Measurements from ENCODE around the gene IL6ST. TPM values are rescaled to one million over a fixed set of nuclear protein-coding genes. Genes with fewer than 3 reads are reported as not detected.
"Not testable (repeated sequence)": the region's sequence is repeated elsewhere in the genome, so short reads cannot be mapped to it uniquely, and the experiment has no call there.

Gene IL6ST
- total RNA-seq = 100 to 1,000 TPM; 573 to 722 (median 615) TPM

GRCh38 chr5:55994495-55994997 is at the start of gene IL6ST:
TSS of gene IL6ST (minus strand) at chr5:55994963. CDS start at chr5:55976278, 18,685 bp downstream.
- intact Hi-C loops (cut with DNase I; ENCODE audit: low total_unique reads) = no loop called here
- H3K27me3 ChIP-seq = no peaks in the 10 kb centered on the region
- TF ChIP-seq POLR2A (IDR thresholded peaks at IDR 0.05) (no peak), POLR2AphosphoS5 (IDR thresholded peaks at IDR 0.05) (no peak)
- TF ChIP-seq, protein P1, sequence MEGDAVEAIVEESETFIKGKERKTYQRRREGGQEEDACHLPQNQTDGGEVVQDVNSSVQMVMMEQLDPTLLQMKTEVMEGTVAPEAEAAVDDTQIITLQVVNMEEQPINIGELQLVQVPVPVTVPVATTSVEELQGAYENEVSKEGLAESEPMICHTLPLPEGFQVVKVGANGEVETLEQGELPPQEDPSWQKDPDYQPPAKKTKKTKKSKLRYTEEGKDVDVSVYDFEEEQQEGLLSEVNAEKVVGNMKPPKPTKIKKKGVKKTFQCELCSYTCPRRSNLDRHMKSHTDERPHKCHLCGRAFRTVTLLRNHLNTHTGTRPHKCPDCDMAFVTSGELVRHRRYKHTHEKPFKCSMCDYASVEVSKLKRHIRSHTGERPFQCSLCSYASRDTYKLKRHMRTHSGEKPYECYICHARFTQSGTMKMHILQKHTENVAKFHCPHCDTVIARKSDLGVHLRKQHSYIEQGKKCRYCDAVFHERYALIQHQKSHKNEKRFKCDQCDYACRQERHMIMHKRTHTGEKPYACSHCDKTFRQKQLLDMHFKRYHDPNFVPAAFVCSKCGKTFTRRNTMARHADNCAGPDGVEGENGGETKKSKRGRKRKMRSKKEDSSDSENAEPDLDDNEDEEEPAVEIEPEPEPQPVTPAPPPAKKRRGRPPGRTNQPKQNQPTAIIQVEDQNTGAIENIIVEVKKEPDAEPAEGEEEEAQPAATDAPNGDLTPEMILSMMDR (IDR thresholded peaks at IDR 0.05) = no peak
- no peaks in the 10 kb centered on the region for H3K9me3 ChIP-seq
- DNase-seq (ENCODE audit: low spot score in 2 of 2) = peak in 1 of 2 donors; percentile 68
- peaks cover 0 to 7% of the 10 kb centered on the region in 2 donors for H3K4me1 ChIP-seq
- H3K36me3 ChIP-seq = no peaks in the 10 kb centered on the region
- peak within 1 kb of the TSS; percentile 99 for H3K27ac ChIP-seq
- peak within 1 kb of the TSS; percentile 90 to 92 (median 90) for H3K4me3 ChIP-seq

DNA sequence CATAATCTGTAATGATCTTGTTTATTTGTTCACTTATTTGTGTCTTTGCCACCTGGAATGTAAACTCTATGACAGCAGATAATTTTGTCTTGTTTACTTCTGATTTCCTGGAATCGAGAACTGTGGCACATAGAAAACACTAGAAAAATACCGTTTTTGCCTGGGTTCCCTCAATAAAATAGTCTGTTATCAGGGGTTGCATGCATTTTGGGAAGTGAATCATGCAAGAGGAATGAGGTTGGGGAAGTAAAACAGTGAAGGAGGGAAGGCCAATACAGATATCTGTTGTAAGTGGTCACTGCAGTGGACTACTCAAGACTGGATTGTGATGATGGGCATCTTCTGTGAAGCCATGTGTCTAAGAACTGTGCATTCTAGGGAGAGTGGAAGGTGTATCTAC is 45.2 kb upstream of the IL6ST start:
- no peak for TF ChIP-seq POLR2A (IDR thresholded peaks at IDR 0.05)
- H3K4me3 ChIP-seq = no peak overlapping the region

GRCh38 chr5:56038206-56038605 is 43.4 kb upstream of the IL6ST start:
- H3K27me3 ChIP-seq; H3K36me3 ChIP-seq; DNase-seq (ENCODE audit: low spot score in 2 of 2); H3K27ac ChIP-seq; H3K4me1 ChIP-seq; H3K9me3 ChIP-seq; intact Hi-C loops (cut with DNase I; ENCODE audit: low total_unique reads); H3K4me3 ChIP-seq: not testable (repeated sequence)

More for the DNA sequence above, 45.2 kb upstream of the IL6ST start:
- H3K9me3 ChIP-seq = no peaks in the 10 kb centered on the region
- H3K4me1 ChIP-seq = no peaks in the 10 kb centered on the region
- no peak overlapping the region for H3K27ac ChIP-seq
- H3K27me3 ChIP-seq = no peaks in the 10 kb centered on the region
- H3K36me3 ChIP-seq = no peaks in the 10 kb centered on the region
- no peak for DNase-seq (ENCODE audit: low spot score in 2 of 2)
- intact Hi-C loops (cut with DNase I; ENCODE audit: low total_unique reads) = no loop called here

DNA sequence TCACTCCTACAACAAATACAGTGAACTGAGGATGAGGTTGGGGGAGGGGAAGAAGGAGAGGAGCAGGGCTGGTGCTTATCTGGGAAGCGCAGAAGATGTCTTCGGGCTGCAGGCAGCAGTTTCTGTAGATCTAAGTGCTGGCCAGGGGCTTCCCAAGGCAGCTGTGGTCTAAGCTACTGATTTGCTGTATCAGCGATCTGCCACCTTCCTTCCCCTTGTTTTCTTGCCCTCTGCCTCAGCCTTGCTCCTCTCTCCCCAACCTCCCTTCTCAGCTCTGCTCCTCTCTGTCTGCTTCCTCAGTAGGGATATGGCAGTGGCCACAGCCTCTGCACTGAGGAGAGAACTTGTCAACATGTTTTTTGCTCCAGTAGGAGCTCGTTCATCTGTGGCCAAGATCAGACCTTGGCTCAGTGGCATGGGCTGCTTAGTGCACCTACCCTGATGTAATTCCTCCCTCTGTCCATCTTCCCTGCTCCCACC is 42.8 kb upstream of the IL6ST start:
- Histone ChIP-seq H3K27ac (no peak overlapping the region), H3K9me3 (no peaks in the 10 kb centered on the region), H3K36me3 (no peaks in the 10 kb centered on the region), H3K27me3 (no peaks in the 10 kb centered on the region), H3K4me3 (no peak overlapping the region), H3K4me1 (no peaks in the 10 kb centered on the region)
- intact Hi-C loops (cut with DNase I; ENCODE audit: low total_unique reads) = no loop called here
- TF ChIP-seq POLR2A (IDR thresholded peaks at IDR 0.05) (no peak), POLR2AphosphoS5 (IDR thresholded peaks at IDR 0.05) (no peak)
- TF ChIP-seq, protein P1 (IDR thresholded peaks at IDR 0.05) = no peak
- no peak for DNase-seq (ENCODE audit: low spot score in 2 of 2)

GRCh38 chr5:56035394-56035793 is 40.6 kb upstream of the IL6ST start:
- H3K36me3 ChIP-seq; H3K27ac ChIP-seq; H3K4me1 ChIP-seq; intact Hi-C loops (cut with DNase I; ENCODE audit: low total_unique reads); H3K4me3 ChIP-seq; DNase-seq (ENCODE audit: low spot score in 2 of 2); H3K9me3 ChIP-seq; H3K27me3 ChIP-seq: not testable (repeated sequence)

DNA sequence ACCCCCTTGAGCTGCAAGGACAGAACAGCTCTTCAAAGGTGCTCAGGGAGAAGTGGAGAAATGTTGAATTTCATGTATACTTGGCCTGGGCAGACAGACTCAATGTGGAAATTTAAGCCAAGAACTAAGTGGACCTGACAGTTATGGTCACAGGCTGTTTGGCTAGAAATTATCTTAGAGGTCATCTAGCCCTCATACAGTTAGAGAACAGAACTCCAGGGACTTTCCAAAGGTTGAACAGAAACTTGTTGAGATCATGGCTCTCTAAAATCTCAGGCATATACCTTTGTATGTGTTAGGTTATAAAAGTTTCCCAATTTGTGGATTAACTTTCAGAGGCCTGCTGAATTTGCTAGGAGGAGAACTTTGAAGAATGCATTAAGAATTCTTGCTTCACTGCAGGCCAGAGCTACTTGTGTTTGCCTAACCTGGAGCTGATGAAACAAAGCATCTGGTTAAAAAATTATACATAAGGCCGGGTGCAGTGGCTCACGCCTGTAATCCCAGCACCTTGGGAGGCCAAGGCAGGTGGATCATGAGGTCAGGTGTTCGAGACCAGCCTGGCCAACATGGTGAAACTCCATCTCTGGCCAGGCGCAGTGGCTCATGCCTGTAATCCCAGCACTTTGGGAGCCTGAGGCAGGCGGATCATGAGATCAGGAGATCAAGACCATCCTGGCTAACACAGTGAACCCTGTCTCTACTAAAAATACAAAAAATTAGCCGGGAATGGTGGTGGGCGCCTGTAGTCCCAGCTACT is 35.3 kb upstream of the IL6ST start:
- H3K4me1 ChIP-seq; H3K36me3 ChIP-seq; H3K9me3 ChIP-seq; H3K27me3 ChIP-seq; DNase-seq (ENCODE audit: low spot score in 2 of 2); H3K4me3 ChIP-seq; intact Hi-C loops (cut with DNase I; ENCODE audit: low total_unique reads): not testable (repeated sequence)
- H3K27ac ChIP-seq = peak overlapping the region in 1 of 2 donors; percentile 54

DNA sequence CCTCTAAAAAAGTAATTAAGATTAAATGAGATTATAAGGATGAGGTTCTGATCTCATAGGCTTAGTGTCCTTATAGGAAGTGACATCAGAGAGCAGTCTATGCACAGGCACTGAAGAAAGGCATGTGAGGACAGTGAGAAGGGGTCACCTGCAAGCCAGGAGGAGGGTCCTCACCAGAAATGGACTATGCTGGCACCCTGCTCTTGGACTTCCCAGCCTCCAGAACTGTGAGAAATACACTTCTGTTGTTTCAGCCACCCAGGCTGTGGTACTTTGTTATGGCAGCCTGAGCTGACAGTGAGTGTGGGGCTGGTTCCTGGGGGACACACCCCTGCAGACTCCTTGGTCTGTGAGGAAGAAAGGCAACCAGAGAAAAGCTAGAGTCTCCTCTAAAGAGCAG is 34.7 kb upstream of the IL6ST start:
- TF ChIP-seq POLR2A (IDR thresholded peaks at IDR 0.05) = no peak
- TF ChIP-seq POLR2AphosphoS5 (IDR thresholded peaks at IDR 0.05) = no peak
- TF ChIP-seq, protein P1 (IDR thresholded peaks at IDR 0.05) = no peak
- Histone ChIP-seq H3K27me3 (no peaks in the 10 kb centered on the region), H3K27ac (peak overlapping the region; percentile 35 to 45), H3K4me3 (no peak overlapping the region), H3K36me3 (no peaks in the 10 kb centered on the region), H3K4me1 (no peaks in the 10 kb centered on the region), H3K9me3 (no peaks in the 10 kb centered on the region)
- intact Hi-C loops (cut with DNase I; ENCODE audit: low total_unique reads) = no loop called here
- DNase-seq (ENCODE audit: low spot score in 2 of 2) = no peak

Data from breast epithelium (tissue), 4 donors.